Measurements from ENCODE around the gene WIPF2. TPM values are rescaled to one million over a fixed set of nuclear protein-coding genes. Genes with fewer than 3 reads are reported as not detected.

WIPF2 gene
- total and polyA plus RNA-seq, 2 of the 8 experiments (the other 6 are each of a cell fraction or from before 2014, with no cell fraction given), result 6.9 to 25.3 TPM

- no peak for TF ChIP-seq FOSL1 (IDR thresholded peaks at IDR 0.05; ENCODE audit: insufficient read depth, low read depth, low read length)
- no peak for TF ChIP-seq ATF2 (IDR thresholded peaks at IDR 0.05; ENCODE audit: low read length)
- peak; percentile 60 for TF ChIP-seq PHF8 (conservative IDR thresholded peaks at IDR 0.05; ENCODE audit: low read depth, low read length)
- TF ChIP-seq HDAC6 (IDR thresholded peaks at IDR 0.05; ENCODE audit: low read depth, low read length), result no peak
- TF ChIP-seq USF2 (IDR thresholded peaks at IDR 0.05; ENCODE audit: low read length), result peak; percentile 85
- TF ChIP-seq TAF7 (optimal IDR thresholded peaks at IDR 0.05; ENCODE audit: borderline replicate concordance, low read depth, low read length), result peak; percentile 41
- no peak; a peak in 1 of 4 replicates for TF ChIP-seq HDAC2 (IDR thresholded peaks at IDR 0.05; ENCODE audit: borderline replicate concordance in 1 of 2, low read depth in 2 of 2, low read length in 2 of 2)
- no peak for TF ChIP-seq SAP30 (IDR thresholded peaks at IDR 0.05; ENCODE audit: insufficient read depth, insufficient replicate concordance, low read length)
- TF ChIP-seq EP300 (IDR thresholded peaks at IDR 0.05; ENCODE audit: borderline replicate concordance in 1 of 2, low read depth in 2 of 2, low read length in 2 of 2), result no peak
- peak; percentile 43 for TF ChIP-seq EZH2 (IDR thresholded peaks at IDR 0.05; ENCODE audit: low read depth, low read length, severe bottlenecking)
- TF ChIP-seq CHD1 (IDR thresholded peaks at IDR 0.05; ENCODE audit: low read depth, low read length), result no peak
- TF ChIP-seq RBBP5 (IDR thresholded peaks at IDR 0.05; ENCODE audit: borderline replicate concordance, low read depth, low read length), result peak; percentile 54; the same call in 1 of the 2 replicates
- peak; percentile 74 for TF ChIP-seq ASH2L (IDR thresholded peaks at IDR 0.05; ENCODE audit: low read length)
- peak; percentile 80 for TF ChIP-seq MAX (IDR thresholded peaks at IDR 0.05)
- peak; percentile 35; the same call in 1 of the 2 replicates for TF ChIP-seq KDM5A (IDR thresholded peaks at IDR 0.05; ENCODE audit: low read length)
- no peak for TF ChIP-seq SUZ12 (IDR thresholded peaks at IDR 0.05; ENCODE audit: low read length)
- peak; percentile 15 for TF ChIP-seq NANOG (IDR thresholded peaks at IDR 0.05; ENCODE audit: insufficient read depth, low read depth, low read length, poor library complexity, severe bottlenecking)
- peak; percentile 56; the same call in 1 of the 2 replicates for TF ChIP-seq SP4 (IDR thresholded peaks at IDR 0.05; ENCODE audit: low read length)
Measured at GRCh38 chr17:40317880-40318829, 99.1 kb downstream of the WIPF2 start (continued).
